Upper lobe of left lung (tissue), 6 donors: ENCODE measurements around the gene MED28. TPM values are rescaled to one million over a fixed set of nuclear protein-coding genes. Genes with fewer than 3 reads are reported as not detected.

Source experiments
- ATAC-seq, 2 donors: fragments of 200-7000 bp; cut with Tn5 transposase; one replicate each; pipeline ENCODE4 v1.9.1; 2022; ENCODE audit warnings: mild to moderate bottlenecking in 2 of 2, moderate library complexity in 2 of 2; ENCODE audit not compliant: low FRiP score in 2 of 2
- DNase-seq, 2 donors: peaks; one replicate each; pipeline ENCODE4 v3.0.0-alpha.2; 2019 to 2020
- H3K27ac ChIP-seq, 4 donors: fragments of 200-600 bp; sonication (generic); one replicate each; pipeline ENCODE4 v1.5.1; 2016 to 2019
- H3K27me3 ChIP-seq, 4 donors: fragments of 200-600 bp; sonication (generic); one replicate each; pipeline ENCODE4 v1.5.1; 2017 to 2019
- H3K36me3 ChIP-seq, 4 donors: fragments of 200-600 bp; sonication (generic); one replicate each; pipeline ENCODE4 v1.5.1; 2016 to 2019
- H3K4me1 ChIP-seq, 4 donors: fragments of 200-600 bp; sonication (generic); one replicate each; pipeline ENCODE4 v1.5.1; 2018 to 2019
- H3K4me3 ChIP-seq, 4 donors: fragments of 200-600 bp; sonication (generic); one replicate each; pipeline ENCODE4 v1.5.1; 2017 to 2019; ENCODE audit warnings: mild to moderate bottlenecking in 2 of 4, moderate library complexity in 1 of 4
- H3K9me3 ChIP-seq, 4 donors: fragments of 200-600 bp; sonication (generic); one replicate each; pipeline ENCODE4 v1.5.1; 2018 to 2019
- CTCF ChIP-seq, 6 experiments: fragments of 450-650 bp in 4 of 6; fragments of 200-600 bp in 2 of 6; sonication (generic) in 2 of 6; IDR thresholded peaks; one replicate each; pipeline ENCODE4 v1.5.1; 2016 to 2019; ENCODE audit warnings: antibody characterized with exemption in 6 of 6
- EP300 ChIP-seq, 4 donors: sonication (generic); formaldehyde crosslinking; IDR thresholded peaks; one replicate each; pipeline ENCODE4 v1.5.1; 2017; ENCODE audit warnings: antibody characterized with exemption in 4 of 4, control low read depth in 2 of 4
- POLR2A ChIP-seq, 4 donors: fragments of 450-650 bp; IDR thresholded peaks; one replicate each; pipeline ENCODE4 v1.5.1; 2016 to 2017; ENCODE audit warnings: antibody characterized with exemption in 4 of 4, mild to moderate bottlenecking in 2 of 4
- POLR2AphosphoS5 ChIP-seq, 2 donors: sonication (generic); formaldehyde crosslinking; IDR thresholded peaks; one replicate each; pipeline ENCODE4 v1.5.1; 2017; ENCODE audit warnings: antibody characterized with exemption in 2 of 2
- WGBS, 2 donors: methylation state at CpG; one replicate each; pipeline ENCODE4 v1.1.5; 2017 to 2018; 5-methylcytosine and 5-hydroxymethylcytosine counted together
- total RNA-seq, 6 donors: library from RNA; depleted of rRNA in 4 of 6; stranded (reverse); fragments of >200 nt in 4 of 6; gene quantifications; one replicate each; pipeline versions ENCODE4 v1.1.0 to v1.2.1, GENCODE V29; 2016 to 2021
- donor health status: DM: no; HTN: no; CAD: no; lungs with moderate emphysema.
- donor health status: DM: no; HTN: yes; CAD: no; lungs with severe emphysema.

Gene MED28
- total RNA-seq, 6 donors from 2014 or later: 14.7 to 56.2 (median 19.0) TPM

GRCh38 chr4:17583941-17584340 lies 30.5 kb upstream of the MED28 start:
- peaks cover 19 to 26% (median 22%) of the 10 kb centered on the region in 4 donors for H3K4me1 ChIP-seq
- no peak for ATAC-seq
- DNase-seq: no peak
- H3K4me3 ChIP-seq: no peak overlapping the region
- 94 to 100% methylated on average over 4 of the region's 4 CpGs for WGBS, 2 donors
- no peaks in the 10 kb centered on the region for H3K27me3 ChIP-seq
- peak overlapping the region in 1 of 4 donors; percentile 7 for H3K27ac ChIP-seq
- peaks cover 41 to 81% (median 63%) of the 10 kb centered on the region in 4 donors for H3K36me3 ChIP-seq
- H3K9me3 ChIP-seq: no peaks in the 10 kb centered on the region
- TF ChIP-seq POLR2AphosphoS5 (IDR thresholded peaks at IDR 0.05): no peak
- TF ChIP-seq POLR2A (IDR thresholded peaks at IDR 0.05): no peak
- TF ChIP-seq EP300 (IDR thresholded peaks at IDR 0.05): no peak
- TF ChIP-seq CTCF (IDR thresholded peaks at IDR 0.05): no peak

GRCh38 chr4:17584521-17585213 lies 29.8 kb upstream of the MED28 start:
- Histone ChIP-seq H3K27me3 (no peaks in the 10 kb centered on the region), H3K9me3 (no peaks in the 10 kb centered on the region), H3K4me1 (peaks cover 12 to 18% (median 14%) of the 10 kb centered on the region in 4 donors), H3K36me3 (peaks cover 48 to 88% (median 71%) of the 10 kb centered on the region in 4 donors), H3K4me3 (no peak overlapping the region), H3K27ac (no peak overlapping the region)
- 90 to 95% methylated on average over 10 of the region's 10 CpGs for WGBS, 2 donors
- TF ChIP-seq EP300 (IDR thresholded peaks at IDR 0.05): no peak
- no peak for TF ChIP-seq POLR2A (IDR thresholded peaks at IDR 0.05)
- no peak for TF ChIP-seq CTCF (IDR thresholded peaks at IDR 0.05)
- no peak for TF ChIP-seq POLR2AphosphoS5 (IDR thresholded peaks at IDR 0.05)
- no peak for ATAC-seq
- DNase-seq: no peak

GRCh38 chr4:17587094-17587822 lies 27.2 kb upstream of the MED28 start:
- 90 to 94% methylated on average over 9 of the region's 9 CpGs for WGBS, 2 donors
- ATAC-seq: no peak
- Histone ChIP-seq H3K36me3 (peaks cover 44 to 97% (median 84%) of the 10 kb centered on the region in 4 donors), H3K4me3 (no peak overlapping the region), H3K27ac (peak overlapping the region in 1 of 4 donors; percentile 20), H3K27me3 (no peaks in the 10 kb centered on the region), H3K9me3 (no peaks in the 10 kb centered on the region), H3K4me1 (peaks cover 0 to 5% (median 0%) of the 10 kb centered on the region in 4 donors)
- DNase-seq: no peak
- TF ChIP-seq POLR2AphosphoS5 (IDR thresholded peaks at IDR 0.05) (no peak), EP300 (IDR thresholded peaks at IDR 0.05) (no peak), CTCF (IDR thresholded peaks at IDR 0.05) (no peak), POLR2A (IDR thresholded peaks at IDR 0.05) (no peak)

GRCh38 chr4:17589355-17589754 lies 25.1 kb upstream of the MED28 start:
- no peak overlapping the region for H3K4me3 ChIP-seq
- no peaks in the 10 kb centered on the region for H3K9me3 ChIP-seq
- H3K36me3 ChIP-seq: peaks cover 36 to 94% (median 76%) of the 10 kb centered on the region in 4 donors
- DNase-seq: no peak
- ATAC-seq: no peak
- H3K27me3 ChIP-seq: no peaks in the 10 kb centered on the region
- TF ChIP-seq POLR2AphosphoS5 (IDR thresholded peaks at IDR 0.05) (no peak), POLR2A (IDR thresholded peaks at IDR 0.05) (no peak), CTCF (IDR thresholded peaks at IDR 0.05) (no peak), EP300 (IDR thresholded peaks at IDR 0.05) (no peak)
- WGBS, 2 donors: 95 to 98% methylated on average over 3 of the region's 3 CpGs
- no peak overlapping the region for H3K27ac ChIP-seq
- peaks cover 0 to 2% (median 0%) of the 10 kb centered on the region in 4 donors for H3K4me1 ChIP-seq
